Heart left ventricle (tissue), 16 donors: ENCODE results near the gene PRR29. TPM values are rescaled to one million over a fixed set of nuclear protein-coding genes. Genes with fewer than 3 reads are reported as not detected.

Experiments used
- ATAC-seq, 4 donors: fragments of 200-7000 bp; cut with Tn5 transposase; one replicate each; pipeline ENCODE4 v1.9.1; 2020 to 2022; ENCODE audit warnings: moderate library complexity in 4 of 4, mild to moderate bottlenecking in 3 of 4, moderate number of reproducible peaks in 1 of 4
- DNase-seq, 5 donors: peaks; one replicate each; pipeline ENCODE4 v3.0.0-alpha.2; 2020
- H3K27ac ChIP-seq, 12 donors: fragments of 200-600 bp; sonication (generic) in 4 of 12; one replicate each; pipeline versions ENCODE4 v1.5.0 to v1.8.0; 2016 to 2022; ENCODE audit warnings: mild to moderate bottlenecking in 2 of 12
- H3K27me3 ChIP-seq, 9 donors: fragments of 200-600 bp; sonication (generic) in 2 of 9; one replicate each; pipeline versions ENCODE4 v1.5.1 to v1.8.0; 2016 to 2022; ENCODE audit warnings: mild to moderate bottlenecking in 3 of 9
- H3K36me3 ChIP-seq, 9 donors: fragments of 200-600 bp; sonication (generic) in 2 of 9; one replicate each; pipeline versions ENCODE4 v1.5.0 to v1.8.0; 2018 to 2022; ENCODE audit warnings: mild to moderate bottlenecking in 2 of 9
- H3K4me1 ChIP-seq, 12 donors: fragments of 200-600 bp; sonication (generic) in 4 of 12; one replicate each; pipeline versions ENCODE4 v1.5.0 to v1.8.0; 2016 to 2022; ENCODE audit warnings: mild to moderate bottlenecking in 3 of 12
- H3K4me3 ChIP-seq, 12 donors: fragments of 200-600 bp; sonication (generic) in 4 of 12; one replicate each; pipeline versions ENCODE4 v1.5.0 to v1.8.0; 2017 to 2022; ENCODE audit warnings: mild to moderate bottlenecking in 9 of 12, moderate library complexity in 4 of 12
- H3K9me3 ChIP-seq, 12 donors: fragments of 200-600 bp; sonication (generic) in 4 of 12; one replicate each; pipeline versions ENCODE4 v1.5.0 to v1.8.0; 2016 to 2022; ENCODE audit warnings: mild to moderate bottlenecking in 1 of 12
- CTCF ChIP-seq, 12 donors: fragments of 200-600 bp; sonication (generic) in 4 of 12; IDR thresholded peaks; one replicate each; pipeline versions ENCODE4 v1.5.0 to v1.8.0; 2018 to 2022; ENCODE audit warnings: antibody characterized with exemption in 12 of 12, mild to moderate bottlenecking in 5 of 12
- POLR2A ChIP-seq, 2 donors: fragments of 450-650 bp; IDR thresholded peaks; one replicate each; pipeline ENCODE4 v1.6.1; 2017; ENCODE audit warnings: antibody characterized with exemption in 2 of 2, mild to moderate bottlenecking in 2 of 2, moderate library complexity in 2 of 2
- WGBS, 4 donors: extraction: QIAGEN DNeasy Blood & Tissue Kit in 2 of 4; methylation state at CpG; one replicate each; pipeline versions ENCODE4 v1.1.5 to v1.1.7; 2013 to 2018; 5-methylcytosine and 5-hydroxymethylcytosine counted together
- intact Hi-C, 10 donors: fragments of 100-400 bp; cut with DNase I; formaldehyde crosslinking; loops; one replicate each; pipeline versions ENCODE4 v1.11.1 to v1.14.2; 2022
- polyA plus RNA-seq, 2 donors: library from polyadenylated mRNA; stranded (reverse); fragments of 200-250 nt; gene quantifications; one replicate each; pipeline ENCODE4 v1.2.3, GENCODE V29; 2013
- total RNA-seq, 9 donors: library from RNA; depleted of rRNA in 2 of 9; stranded (reverse); fragments of >200 nt in 2 of 9; fragmentation: NEBNext Ultra II Directional in 3 of 9; extraction: Animal tissue kit (Norgen Biotek cat#: 25700) in 3 of 9; gene quantifications; one replicate each; pipeline versions ENCODE4 v1.1.0 to v1.2.4, GENCODE V29; 2016 to 2023
- donor health status: ischemic (EF 13 %, LVEDD 7.1; RV severe dilation, severe dysfunction).
- donor health status: healthy with polysubstance abuse.
- donor health status: DM: no; HTN: yes; CAD: no.
- donor health status: DM: no; HTN: no; CAD: no.
- donor health status: ischemic (EF 25% LVEDD 6.9; RV normal size, moderate dysfunction).
- donor health status: ischemic (EF 25% LVEDD 5.7; RV mildly dilated, moderate dysfunction).
- donor health status: healthy.
- donor health status: DM: yes; HTN: yes; CAD: no.
- donor health status: ischemic (EF 35%, LVEDD 5.7; RV mildly dilated, moderate dysfunction).
- donor health status: nonischemic (EF 11% LVEDD 7.7; RV severe dilation, severe dysfunction).
- donor health status: DM: yes; HTN: yes; CAD: no.
- donor health status: PGD.
- donor health status: ischemic (EF 29% LVEDD 5.4; RV normal size, mild dysfunction).
- donor health status: nonischemic (EF 23%, LVEDD 6.1; RV moderate dilation, normal function).

The PRR29 gene
- total and polyA plus RNA-seq, 11 donors, result 0.15 to 1.8 (median 0.26) TPM; not detected in 3

- no peaks in the 10 kb centered on the region for H3K9me3 ChIP-seq
- no peak overlapping the region for H3K4me3 ChIP-seq
- ATAC-seq (no peak), DNase-seq (no peak)
- WGBS, 4 donors, result 93 to 97% (median 96%) methylated on average over 5 of the region's 5 CpGs
- intact Hi-C loops, result no loop called here
- no peaks in the 10 kb centered on the region for H3K27me3 ChIP-seq
- no peak overlapping the region for H3K27ac ChIP-seq
- TF ChIP-seq POLR2A (IDR thresholded peaks at IDR 0.05) (no peak), CTCF (IDR thresholded peaks at IDR 0.05) (no peak)
- H3K4me1 ChIP-seq, result peaks cover 0 to 26% (median 16%) of the 10 kb centered on the region in 12 donors
- H3K36me3 ChIP-seq, result no peaks in the 10 kb centered on the region
Observed at GRCh38 chr17:63956296-63956920, 41.7 kb upstream of the PRR29 start.

- 82 to 90% (median 84%) methylated on average over 4 to 9 of the region's 9 CpGs for WGBS, 4 donors
- Histone ChIP-seq H3K9me3 (no peaks in the 10 kb centered on the region), H3K27ac (peak overlapping the region in 9 of 12 donors; percentile 34 to 58 (median 49)), H3K4me3 (no peak overlapping the region), H3K27me3 (no peaks in the 10 kb centered on the region), H3K4me1 (peaks cover 8 to 47% (median 33%) of the 10 kb centered on the region in 12 donors), H3K36me3 (no peaks in the 10 kb centered on the region)
- DNase-seq (no peak), ATAC-seq (no peak)
- TF ChIP-seq CTCF (IDR thresholded peaks at IDR 0.05) (no peak), POLR2A (IDR thresholded peaks at IDR 0.05) (no peak)
- intact Hi-C loops, result no loop called here
Observed at GRCh38 chr17:63960006-63960405, 38.1 kb upstream of the PRR29 start.

- H3K9me3 ChIP-seq, result no peaks in the 10 kb centered on the region
- H3K4me3 ChIP-seq, result no peak overlapping the region
- TF ChIP-seq CTCF (IDR thresholded peaks at IDR 0.05) (no peak), POLR2A (IDR thresholded peaks at IDR 0.05) (no peak)
- H3K4me1 ChIP-seq, result peaks cover 8 to 47% (median 33%) of the 10 kb centered on the region in 12 donors
- H3K27ac ChIP-seq, result peak overlapping the region in 9 of 12 donors; percentile 39 to 58 (median 49)
- H3K27me3 ChIP-seq, result no peaks in the 10 kb centered on the region
- WGBS, 4 donors, result 49 to 77% (median 61%) methylated on average over 7 of the region's 7 CpGs
- H3K36me3 ChIP-seq, result no peaks in the 10 kb centered on the region
- ATAC-seq (peak in 1 of 4 donors; percentile 21), DNase-seq (no peak)
- intact Hi-C loops, result no loop called here
Observed at GRCh38 chr17:63960430-63960829, 37.7 kb upstream of the PRR29 start.

GRCh38 chr17:63961355-63962212 lies 36.6 kb upstream of the PRR29 start:
- Histone ChIP-seq H3K9me3 (no peaks in the 10 kb centered on the region), H3K27me3 (no peaks in the 10 kb centered on the region), H3K4me3 (peak overlapping the region in 7 of 12 donors; percentile 3 to 36 (median 15)), H3K4me1 (peaks cover 8 to 47% (median 33%) of the 10 kb centered on the region in 12 donors), H3K27ac (peak overlapping the region; percentile 51 to 88 (median 82)), H3K36me3 (no peaks in the 10 kb centered on the region)
- intact Hi-C loops, result no loop called here
- no peak for TF ChIP-seq CTCF (IDR thresholded peaks at IDR 0.05)
- TF ChIP-seq POLR2A (IDR thresholded peaks at IDR 0.05), result no peak
- peak; percentile 60 to 82 (median 72) for DNase-seq
- 23 to 31% (median 31%) methylated on average over 36 to 37 of the region's 37 CpGs for WGBS, 4 donors
- ATAC-seq, result peak; percentile 49 to 83 (median 76)
